ENCODE data around the gene ZNF3.

- TF ChIP-seq CTCF (IDR thresholded peaks at IDR 0.05; ENCODE audit: low read depth, low read length, poor library complexity, severe bottlenecking) (no peak), EZH2phosphoT487 (IDR thresholded peaks at IDR 0.05; ENCODE audit: borderline replicate concordance, low read length) (no peak)
Observed at GRCh38 chr7:100124301-100125230, 43.0 kb upstream of the ZNF3 start.
